Activated T-cell treated with anti-CD3 and anti-CD28 coated beads for 48 hours (primary cell): Measurements from ENCODE around the gene NPSR1.
"Not testable (repeated sequence)": the region's sequence is repeated elsewhere in the genome, so short reads cannot be mapped to it uniquely, and the experiment has no call there.

ENCODE experiments used
- DNase-seq: peaks from one replicate; pipeline ENCODE4 v3.0.0-alpha.2; 2020; ENCODE audit warnings: low read depth

The NPSR1 gene

DNA sequence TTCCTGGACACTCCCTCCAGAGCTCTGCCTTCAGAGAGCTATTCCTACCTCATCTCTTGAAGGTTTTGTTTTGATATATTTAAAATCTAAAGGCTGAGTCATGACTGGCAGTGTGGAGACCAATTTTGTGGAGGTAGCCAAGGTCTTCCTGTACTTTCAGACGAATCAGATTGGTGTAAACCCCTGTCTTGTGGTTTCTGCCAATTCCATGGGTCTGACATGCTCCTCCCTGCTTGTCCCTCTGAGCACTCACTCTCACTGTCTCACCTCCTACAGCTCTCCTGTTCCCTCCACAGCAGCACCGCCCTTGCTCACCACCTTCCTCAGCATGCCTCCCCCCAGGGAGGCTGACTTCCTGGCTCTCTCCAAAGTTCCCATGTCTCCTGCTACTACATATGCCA is 179.8 kb downstream of the NPSR1 start:
- DNase-seq, result no peak

DNA sequence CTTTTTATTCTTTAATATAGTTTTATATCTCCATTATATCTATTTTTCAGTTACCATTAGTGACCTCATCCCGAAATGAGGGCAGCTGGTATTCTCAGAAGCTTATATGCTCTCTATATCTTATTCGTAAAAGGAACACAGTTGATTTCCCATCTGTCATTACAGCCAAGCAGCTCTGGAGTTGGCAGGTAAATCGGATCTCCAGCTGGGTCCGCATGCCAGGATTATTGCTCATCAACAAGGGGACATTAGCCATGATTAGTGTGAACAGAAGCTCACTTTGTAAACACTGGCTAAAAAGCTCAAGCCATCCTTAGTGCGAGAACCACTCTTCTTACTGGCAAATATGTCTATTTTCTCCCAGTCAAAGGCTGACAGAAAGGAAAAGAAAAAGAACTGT is 180.3 kb downstream of the NPSR1 start:
- no peak for DNase-seq

DNA sequence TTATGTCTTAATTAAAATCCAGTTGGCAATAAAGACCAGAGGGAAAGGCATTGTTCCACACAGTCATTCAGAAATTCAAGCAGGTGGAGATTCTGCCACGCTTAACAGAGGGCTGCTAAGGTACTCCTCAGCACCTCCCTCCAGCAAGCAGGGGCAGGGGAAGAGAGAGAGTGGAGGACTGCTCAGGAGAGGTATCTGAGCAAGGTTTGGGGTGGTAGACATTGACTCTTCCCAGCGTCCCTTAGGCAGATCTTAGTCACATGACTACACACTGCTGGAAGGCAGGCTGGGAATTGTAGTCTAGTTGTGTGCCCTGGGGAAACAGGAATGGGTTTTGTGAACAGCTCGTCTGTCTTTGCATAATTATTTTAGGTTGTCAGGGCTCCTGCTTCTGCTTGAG is 181.6 kb downstream of the NPSR1 start:
- DNase-seq, result no peak

DNA sequence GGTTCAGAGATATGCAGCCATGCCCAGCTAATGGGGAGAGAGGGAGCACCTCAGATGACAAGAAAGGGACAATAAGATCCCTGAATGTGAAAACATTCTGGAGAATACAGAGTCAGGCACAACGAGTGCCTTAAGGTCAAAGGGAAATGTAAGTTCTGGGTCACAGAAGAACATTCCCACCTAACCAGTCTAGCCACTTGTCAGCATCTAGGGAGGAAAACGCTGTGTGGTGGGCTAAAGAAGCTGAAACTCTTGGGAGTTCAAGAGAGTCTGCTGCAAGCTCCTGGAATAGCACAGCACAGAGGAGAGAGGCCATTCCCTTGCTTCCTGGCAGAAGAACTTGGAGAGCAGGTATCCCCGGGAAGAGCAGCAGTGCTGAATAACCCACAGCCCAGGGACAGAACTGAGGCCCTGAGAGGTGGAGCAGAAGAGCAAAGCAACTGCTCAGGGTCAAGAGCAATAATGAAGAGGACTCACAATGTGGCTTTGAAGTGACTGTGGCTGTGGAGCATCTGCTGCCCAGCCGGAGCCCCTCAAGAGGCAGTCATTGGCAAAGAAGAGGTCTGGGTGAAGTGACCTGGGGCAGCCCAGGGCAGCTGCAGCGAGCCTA is 182.3 kb downstream of the NPSR1 start:
- DNase-seq, result no peak

DNA sequence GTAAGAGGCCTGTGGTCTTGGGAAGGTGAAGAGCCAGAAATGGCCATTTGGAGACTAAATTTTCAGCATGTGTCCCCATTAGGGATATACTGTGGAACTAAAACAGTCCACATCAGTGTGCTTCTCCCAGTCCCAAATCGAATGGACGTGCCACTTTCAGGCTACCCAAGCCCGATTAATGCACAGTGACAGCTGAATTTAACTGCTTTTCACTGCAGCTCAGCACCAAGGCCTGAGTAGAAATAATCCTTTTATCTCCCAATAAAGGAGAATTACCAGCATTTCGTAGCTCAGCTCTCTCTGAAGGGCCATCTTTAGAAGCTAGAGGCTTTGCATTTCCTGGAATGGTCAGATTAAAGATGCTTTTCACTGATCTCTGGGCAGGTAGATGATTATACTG is 183.3 kb downstream of the NPSR1 start:
- no peak for DNase-seq

DNA sequence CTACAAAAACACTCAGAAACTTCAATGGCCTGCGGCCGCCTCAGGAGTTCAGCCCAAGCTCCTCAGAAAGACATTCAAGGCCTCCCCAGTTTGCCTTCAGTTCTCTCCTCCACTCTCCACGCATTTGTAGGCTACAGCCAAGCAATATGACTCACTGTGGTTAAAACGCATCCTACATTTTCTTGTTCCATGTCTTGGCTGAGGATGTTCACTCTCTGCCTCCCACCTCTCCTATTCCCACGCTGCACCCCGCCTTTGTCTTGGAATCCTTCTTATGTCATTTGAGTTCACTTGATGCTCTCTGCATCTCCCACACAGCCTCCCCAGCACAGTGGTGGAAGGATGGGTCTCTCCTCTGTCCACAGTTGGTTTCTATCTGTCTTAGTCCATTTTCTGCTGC is 184.8 kb downstream of the NPSR1 start:
- DNase-seq, result no peak

DNA sequence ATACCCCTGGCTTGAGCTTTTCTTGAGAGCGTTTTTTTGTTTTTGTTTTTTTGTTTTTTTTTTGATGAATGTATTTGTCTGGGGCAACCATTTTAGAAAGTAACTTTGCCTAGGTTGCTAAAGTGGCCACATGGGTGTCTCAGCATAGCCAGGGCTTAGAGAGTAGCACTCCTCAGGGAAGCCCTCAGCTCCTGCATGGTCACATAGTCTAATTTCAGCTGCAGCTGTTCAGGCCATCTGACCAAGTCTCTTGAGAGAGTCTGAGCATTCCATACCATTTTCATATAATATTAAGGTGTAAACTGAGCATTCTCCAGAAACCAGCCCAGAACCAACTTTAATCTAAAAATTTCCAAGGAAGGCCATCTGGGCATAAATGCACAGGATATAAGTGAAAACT is 186.4 kb downstream of the NPSR1 start:
- no peak for DNase-seq

DNA sequence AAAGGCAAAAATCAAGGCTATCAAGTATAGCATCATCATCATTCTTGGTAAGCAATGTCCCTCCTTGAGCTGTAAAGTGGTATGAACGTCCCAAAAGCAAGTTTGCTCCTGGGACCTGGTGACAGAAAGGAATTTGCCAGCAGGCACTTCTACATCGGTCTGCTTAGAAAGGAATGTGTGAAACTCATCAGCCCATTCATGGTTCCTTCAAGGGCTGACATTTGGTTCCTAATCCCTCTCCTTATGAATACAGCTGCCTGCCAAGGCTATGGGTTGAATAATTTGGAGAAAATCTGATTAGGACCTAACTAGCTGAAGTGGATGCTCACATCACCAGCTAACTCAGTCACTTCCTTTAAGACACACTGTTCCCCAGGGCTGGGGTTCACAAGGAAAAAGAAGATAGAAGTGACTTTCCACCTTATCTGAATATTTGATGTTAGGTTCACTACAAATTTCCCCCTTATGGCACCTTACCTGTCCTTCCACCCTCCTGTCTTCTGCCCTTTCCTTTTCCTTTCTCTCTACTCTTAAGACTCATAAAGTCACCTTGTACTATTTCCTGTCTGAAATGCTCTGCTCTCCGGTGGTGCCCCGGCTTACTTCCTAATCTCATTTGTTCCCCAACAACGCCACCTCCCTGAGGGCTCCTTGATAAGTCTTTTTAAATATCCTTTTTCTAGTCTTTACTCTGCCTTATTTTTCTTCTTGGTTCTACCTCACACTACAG is 187.1 kb downstream of the NPSR1 start:
- DNase-seq, result no peak

DNA sequence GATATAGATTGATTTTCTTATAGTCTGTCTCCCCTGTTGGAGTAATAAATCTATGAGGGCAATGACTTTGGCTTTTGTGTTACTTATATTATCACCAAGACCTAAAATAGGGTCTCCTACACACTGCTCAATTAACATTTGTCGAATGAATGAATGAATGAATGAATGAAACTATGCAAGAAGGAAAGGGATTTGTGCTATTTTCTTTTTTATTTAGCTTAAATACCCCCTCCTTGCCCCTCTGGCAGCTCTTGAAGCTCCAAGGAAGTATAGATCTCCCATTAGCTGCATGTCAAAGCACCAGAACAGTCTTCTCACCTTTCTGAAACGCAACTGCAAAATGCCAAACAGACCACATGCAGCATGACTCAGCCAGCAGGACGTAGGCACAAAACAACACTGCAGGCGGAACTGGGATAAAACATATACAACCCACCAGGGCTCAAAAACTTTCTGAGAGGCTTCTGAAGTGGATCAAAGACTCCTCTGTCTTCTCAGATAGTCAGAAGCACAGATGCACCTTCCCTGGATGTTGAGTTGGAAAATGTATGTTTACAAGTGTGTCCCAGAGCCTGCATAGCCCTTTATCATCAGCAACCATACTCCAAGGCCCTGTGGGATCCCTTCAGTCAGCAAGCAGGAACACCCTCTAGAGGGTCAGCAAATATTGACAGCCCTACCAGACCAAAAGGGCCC is 187.8 kb downstream of the NPSR1 start:
- DNase-seq, result no peak

DNA sequence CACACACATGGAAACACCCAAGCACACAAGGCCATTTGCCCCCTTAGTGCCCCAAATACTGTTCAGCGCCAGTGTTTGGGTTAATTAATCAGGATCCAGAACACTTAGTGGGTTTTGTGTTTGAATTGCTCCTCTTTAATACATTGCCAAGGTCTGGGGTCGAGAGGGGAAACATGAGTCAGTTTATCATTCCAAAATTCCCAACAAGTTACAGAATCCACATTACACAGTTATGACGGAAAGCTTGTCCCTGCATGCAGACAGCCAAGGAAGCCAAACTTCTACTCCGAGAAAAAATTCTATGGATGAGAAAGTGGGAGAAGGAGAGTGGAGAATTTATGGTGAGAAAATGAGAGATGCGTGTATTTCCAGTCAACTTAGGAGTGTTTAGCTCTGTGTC is 189.0 kb downstream of the NPSR1 start:
- no peak for DNase-seq

DNA sequence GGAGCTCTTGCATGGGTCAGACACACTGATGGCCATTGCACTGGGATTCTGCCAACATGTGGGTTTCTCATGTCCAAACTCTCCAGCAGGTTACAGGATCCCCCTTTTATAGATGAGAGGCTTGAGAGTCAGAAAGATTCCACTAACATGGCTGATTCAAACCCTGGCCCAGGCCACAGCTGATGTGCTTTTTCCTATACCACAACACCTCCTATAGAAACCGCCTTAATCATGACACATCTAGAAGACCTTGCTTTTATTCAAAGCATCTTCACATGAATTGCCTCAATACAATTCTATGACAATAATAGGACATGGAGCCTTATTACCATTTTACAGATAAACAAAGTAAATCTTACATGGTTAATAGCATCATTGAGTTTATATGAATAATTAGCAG is 190.7 kb downstream of the NPSR1 start:
- DNase-seq, result peak; percentile 4

DNA sequence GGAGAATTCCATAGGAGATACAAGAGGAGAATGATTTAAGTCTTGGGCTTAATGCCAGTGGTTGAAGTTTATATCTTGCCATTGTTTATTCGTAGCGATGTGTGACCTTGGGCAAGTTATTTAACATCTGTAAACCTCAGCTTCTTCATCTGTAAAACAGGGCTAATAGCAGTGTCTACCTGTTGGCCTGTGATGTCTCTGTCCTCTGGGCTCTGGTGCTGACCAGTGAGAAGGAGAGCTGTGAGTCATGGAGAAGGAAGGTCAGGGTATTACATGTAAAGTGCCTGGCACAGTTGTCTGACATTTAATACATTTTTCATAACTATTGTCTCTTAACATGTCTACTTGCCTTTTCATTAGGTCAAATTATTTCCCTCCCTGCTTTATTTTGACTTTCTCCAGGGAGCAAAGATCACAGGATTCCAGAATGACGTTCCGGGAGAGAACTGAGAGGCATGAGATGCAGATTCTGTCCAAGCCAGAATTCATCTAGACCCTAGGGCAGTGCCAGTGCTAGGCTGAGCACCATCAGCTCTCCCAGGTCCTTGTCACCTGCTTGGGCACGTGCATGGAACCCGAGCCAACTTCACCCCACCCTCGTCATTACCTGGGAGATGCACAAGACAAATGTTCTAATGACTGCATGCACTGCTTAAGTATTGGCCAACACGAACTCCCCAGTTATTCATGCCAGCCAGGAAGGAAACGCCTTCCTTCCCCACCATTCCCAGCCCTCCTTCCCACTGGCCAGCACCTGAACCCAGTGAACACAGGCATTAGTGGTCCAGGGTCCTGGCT is 191.3 kb downstream of the NPSR1 start:
- no peak for DNase-seq

DNA sequence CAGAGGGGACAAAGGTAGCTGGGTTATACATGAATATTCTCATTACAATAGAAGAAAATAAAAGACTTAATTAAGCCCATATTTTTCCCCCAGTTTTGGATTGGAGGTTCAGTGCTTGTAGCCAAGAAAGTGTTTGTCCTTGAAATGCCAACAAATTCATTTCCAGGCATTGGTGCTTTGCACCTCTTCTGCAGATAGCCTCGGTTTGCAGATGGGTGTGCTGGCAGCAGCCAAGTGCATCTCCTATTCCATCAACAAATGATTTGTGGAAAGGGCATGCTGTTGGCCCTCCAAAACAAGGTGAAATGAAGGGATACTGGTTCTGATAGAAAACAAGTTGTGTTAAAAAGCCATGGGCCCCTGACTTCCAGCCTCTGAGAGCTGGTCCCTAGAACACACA is 192.0 kb downstream of the NPSR1 start:
- DNase-seq, result no peak

DNA sequence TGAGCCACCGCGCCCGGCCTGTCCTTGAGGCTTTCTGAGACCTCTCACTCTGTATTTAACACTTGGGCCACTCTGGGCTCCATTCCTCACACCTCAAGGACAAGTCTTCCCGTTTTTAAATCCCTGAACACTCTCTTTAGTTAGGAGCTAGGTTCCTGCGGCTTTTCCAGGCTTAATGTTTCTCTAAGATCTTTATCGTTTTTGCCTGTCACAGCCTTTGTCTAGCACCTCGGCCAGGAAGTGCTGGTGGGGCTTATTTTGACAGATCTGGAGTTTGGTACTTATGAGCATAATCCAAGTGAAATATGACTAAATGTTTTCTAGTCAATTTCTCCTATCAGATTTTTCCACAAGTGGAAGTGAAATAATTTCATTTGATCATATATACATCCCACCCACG is 192.7 kb downstream of the NPSR1 start:
- DNase-seq, result no peak

DNA sequence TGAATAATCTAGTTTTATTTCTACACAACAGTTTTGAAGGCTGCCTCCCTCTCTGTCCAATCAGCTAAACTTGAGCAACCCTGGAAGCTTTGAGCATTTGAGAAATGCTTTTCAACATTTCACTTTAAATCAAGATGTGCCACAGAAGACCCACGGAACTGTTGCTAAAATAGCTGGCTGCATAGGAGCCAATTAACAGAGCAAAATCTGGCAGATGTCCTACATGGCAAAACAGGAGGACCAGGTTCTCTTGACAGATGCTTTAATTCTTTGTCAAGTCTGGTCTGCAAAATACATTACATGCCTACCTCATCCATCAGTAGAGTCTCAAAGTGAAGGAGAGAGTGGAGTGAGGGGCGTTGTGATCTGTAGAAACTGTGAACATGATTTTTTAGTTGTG is 193.4 kb downstream of the NPSR1 start:
- DNase-seq, result no peak

DNA sequence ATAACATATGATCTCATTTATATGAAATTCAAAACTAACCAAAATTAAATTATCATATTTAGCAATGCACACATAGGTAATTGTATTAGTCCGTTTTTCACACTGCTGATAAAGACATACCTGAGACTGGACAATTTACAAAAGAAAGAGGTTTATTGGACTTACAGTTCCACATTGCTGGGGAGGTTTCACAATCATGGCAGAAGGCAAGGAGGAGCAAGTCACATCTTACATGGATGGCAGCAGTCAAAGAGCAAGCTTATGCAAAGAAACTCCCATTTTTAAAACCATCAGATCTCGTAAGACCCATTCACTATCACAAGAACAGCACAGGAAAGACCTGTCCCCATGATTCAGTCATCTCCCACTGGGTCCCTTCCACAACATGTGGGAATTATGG is 200.4 kb downstream of the NPSR1 start:
- DNase-seq, result not testable (repeated sequence)

DNA sequence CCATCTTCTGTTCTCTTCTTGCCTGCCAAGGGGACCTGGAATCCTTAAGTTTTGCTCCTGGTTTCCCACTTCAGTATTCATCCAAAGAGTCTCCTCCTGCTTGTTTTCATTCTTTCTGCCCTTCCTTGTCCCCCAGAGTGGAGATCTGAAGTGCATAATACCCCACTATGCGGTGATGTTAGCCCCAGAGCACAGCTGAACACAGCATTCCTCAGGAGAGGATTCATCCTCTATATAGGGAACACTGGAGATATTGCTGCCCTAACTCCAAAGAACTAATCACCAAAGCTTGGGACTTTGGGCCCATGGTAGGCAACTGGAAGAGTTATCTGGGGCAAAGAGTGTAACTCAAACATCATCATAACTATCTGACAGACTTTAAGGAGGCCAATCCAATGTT is 201.3 kb downstream of the NPSR1 start:
- not testable (repeated sequence) for DNase-seq

DNA sequence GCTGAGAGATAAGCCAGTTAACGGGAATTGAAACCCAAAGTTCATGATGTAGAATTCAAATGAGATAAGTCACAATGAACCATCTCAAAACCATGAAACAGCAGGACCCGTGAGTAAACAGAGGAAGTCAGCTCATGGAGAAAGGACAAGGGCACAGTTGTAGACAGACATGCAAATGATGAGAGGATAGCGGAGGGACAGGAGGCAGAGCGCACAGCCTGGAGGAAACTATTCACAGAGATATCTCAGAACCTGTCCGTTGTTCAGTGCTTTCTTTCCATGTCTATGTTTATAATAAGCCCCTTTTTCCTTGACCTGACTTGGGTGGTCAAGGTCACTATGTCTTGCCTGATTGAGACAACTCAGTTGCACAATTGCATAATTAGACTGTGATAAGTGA is 208.2 kb downstream of the NPSR1 start:
- not testable (repeated sequence) for DNase-seq

DNA sequence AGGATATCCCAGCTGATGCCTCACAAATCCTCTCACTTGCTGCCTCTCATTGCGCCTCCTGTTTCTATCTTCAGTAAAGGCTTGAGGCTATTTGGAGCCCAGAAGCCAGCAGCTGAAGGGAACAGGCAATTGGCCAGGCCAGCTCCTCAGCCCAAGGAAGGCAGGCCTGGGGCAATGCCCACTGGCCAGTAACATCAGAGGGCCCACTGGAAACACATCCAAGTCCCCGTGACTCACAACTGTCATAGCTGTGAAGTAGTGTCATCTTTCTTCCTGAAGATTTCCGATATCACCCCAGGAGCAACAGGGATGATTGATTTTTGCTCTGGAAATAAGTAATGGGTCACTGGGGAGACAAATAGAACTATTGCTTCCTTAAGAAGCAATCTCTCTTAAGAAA is 209.3 kb downstream of the NPSR1 start:
- DNase-seq, result not testable (repeated sequence)

DNA sequence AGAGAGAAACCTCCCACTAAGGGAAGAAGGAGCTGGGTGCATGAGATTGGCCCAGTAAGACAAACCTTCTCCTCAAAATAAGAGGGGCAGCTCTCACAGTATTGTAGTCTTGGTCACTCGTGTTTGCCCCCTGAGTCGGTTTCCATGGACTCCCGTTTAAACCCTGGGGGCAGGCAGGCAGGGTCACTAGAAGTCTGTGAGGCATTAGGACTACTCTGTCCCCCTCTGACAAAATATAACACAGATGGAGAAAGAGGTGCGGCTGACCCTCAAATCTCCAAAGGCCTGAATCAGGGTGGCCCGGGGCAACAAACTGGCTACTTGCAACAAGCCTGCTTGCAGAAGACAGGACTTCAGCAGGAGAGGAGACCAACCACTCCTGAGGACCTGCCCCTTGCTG is 210.6 kb downstream of the NPSR1 start:
- DNase-seq, result not testable (repeated sequence)

DNA sequence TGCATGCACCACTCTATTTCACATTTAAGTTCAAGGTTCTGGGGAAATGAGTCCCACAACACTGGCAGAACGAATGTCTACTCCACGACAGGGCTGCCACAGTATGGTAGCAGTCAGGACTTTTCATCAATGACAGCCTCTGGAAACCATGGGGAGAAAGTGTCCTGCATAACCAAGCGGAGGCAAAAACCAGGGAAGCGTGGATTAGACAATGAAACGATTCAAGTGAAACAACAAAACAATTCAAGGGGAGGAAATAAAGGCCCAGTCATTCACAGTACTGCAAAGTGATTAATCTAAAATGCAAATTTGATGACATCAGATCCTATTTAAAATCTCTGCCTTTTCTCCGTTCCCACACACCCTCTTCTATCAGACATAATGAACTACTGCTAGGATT is 211.0 kb downstream of the NPSR1 start:
- DNase-seq, result no peak

DNA sequence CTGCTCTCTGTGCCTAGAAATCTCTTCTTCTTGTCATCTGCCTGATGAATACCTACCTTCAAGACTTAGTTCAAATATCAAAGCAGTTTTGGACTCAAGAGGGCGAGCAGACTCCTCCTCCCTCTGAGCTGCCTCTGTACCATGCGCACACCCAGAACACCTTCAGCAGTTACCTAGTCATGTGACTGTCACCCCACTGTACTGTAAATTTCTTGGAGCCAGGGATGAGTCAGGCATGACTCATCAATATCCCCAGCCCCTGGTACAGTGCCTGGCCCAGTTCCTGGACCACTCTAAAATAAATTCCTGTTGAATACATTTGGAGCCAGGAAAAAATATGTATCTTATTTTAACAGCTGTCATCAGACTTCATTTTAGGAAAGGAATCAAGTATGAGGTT is 212.0 kb downstream of the NPSR1 start:
- DNase-seq, result not testable (repeated sequence)

DNA sequence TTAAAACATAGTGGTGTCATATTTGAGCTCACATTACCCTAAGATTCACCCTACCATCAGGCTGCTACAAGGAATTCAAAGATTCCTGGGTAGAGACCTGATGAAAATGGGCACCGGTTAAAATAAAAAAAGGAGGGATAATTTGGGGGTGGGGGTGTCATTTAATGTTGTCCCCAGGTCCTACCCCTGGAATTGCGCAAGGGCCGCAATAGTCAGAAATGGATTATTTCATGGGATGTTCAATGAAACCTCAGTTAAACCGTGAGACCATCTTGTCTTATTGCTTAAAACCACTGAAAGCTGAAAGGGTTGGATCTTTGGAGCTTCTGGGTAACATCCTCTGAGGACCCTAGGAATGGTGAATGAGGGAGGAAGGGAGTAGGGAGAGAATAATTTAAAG is 216.3 kb downstream of the NPSR1 start:
- not testable (repeated sequence) for DNase-seq
